ENCODE results near the gene RNF144B.
"Not testable (repeated sequence)": the region's sequence is repeated elsewhere in the genome, so short reads cannot be mapped to it uniquely, and the experiment has no call there.

The RNF144B gene

DNA sequence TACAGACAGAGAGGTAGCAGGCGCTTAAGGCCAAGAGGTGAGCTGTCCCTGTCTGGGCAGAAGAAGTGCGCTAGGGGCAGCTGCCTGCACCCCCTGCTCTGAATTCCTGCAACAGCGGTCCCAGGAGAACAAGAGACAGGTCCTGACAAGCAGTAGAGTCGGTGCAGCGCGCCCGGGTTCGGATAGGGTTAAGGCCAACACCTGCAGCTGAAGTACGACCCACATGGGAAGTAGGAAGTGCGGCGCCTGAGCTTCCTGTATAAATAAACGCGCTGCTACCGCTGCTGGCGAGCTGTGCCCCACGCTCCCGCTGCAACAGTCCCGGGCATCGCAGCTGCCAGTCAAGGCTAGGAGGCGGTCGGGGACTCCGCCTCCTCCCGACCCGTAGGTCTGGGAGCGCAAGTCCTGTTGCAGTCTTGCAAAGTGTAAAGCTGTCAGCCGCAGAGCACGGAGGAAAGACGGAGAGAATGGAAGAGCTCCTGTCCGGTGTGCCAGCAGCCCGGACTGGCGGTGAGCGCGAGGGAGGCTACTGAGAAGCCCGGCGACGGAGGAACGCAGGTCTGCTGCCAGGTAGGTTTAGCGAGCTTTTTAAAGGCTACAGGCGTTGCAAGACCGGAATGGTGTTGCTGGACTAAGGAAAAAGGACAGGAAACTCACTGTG lies at the start of gene RNF144B:
TSS of gene RNF144B (plus strand) at position 290 of the 661 bp plus-strand sequence. CDS start 12,185 bp downstream, outside the sequence.
- DNase-seq = peak; percentile 89
- in situ Hi-C loops (cut with HindIII; ENCODE audit: low pct_ligation_motif_present, low pct_unique_long_range_greater_than_20kb, low sequenced_read_pairs) = no loop called here

- no peak for DNase-seq
- in situ Hi-C loops (cut with HindIII; ENCODE audit: low pct_ligation_motif_present, low pct_unique_long_range_greater_than_20kb, low sequenced_read_pairs) = no loop called here
These were observed 47.6 kb upstream of the RNF144B start for GRCh38 chr6:18339599-18339998.

DNA sequence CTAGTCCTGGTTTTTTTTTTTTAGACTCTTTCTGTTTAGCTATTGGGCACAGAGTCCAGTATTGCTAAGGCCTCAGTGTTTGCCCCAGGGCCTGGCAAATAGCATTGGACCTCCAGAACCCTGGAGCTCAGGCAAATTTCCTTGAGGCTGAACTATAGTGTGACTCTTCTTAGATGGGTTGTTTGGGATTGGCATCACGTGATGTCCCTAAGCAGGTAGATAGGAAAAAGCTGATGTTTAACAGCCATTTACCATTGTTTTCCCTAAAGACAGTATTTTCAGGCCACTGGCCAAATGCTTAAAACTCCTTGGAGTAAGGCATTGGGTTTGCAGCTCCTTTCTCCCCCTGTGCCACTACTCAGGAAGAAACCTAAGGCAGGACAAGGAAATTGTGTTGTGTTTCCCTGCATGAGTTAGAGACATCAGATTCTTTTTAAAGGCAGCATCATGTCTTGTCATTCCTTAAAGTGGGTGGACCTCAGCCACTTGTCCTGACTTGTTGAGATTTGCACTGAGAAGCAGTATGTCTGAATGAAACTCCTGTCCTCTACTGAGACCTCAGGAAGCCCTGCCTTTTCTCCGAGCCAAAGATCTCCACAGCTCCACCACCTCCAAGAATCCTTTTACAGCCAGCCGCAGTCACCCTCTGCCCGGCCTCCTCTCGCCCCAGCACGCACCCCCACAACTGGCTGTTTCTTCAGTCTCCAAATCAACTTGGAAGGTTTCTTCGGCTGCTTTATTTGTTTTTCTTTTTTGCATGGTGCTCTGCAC lies 46.2 kb upstream of the RNF144B start:
- in situ Hi-C loops (cut with HindIII; ENCODE audit: low pct_ligation_motif_present, low pct_unique_long_range_greater_than_20kb, low sequenced_read_pairs) = no loop called here

GRCh38 chr6:18342223-18342622 lies 44.9 kb upstream of the RNF144B start:
- no peak for DNase-seq
- in situ Hi-C loops (cut with HindIII; ENCODE audit: low pct_ligation_motif_present, low pct_unique_long_range_greater_than_20kb, low sequenced_read_pairs) = no loop called here

More for the DNA sequence above, 46.2 kb upstream of the RNF144B start:
- no peak for DNase-seq

DNA sequence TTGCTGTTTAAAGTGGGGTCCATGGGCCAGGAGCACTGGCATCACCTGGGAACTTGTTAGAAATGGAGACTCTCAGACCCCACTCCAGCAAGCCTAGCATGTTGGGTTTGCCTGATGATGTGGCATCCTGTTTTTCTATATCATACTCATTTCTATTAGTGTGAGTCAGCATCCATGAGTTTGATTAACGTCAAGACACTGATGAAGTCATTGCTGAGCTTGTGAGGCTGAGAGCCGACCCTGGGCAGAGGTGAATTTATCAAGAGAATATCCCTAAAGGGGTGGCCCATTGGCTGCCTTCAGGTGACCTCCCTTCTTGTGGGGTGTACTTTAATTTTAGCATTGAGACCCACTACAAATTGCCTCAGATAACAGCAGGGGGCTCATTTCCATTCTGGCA lies 43.4 kb upstream of the RNF144B start:
- in situ Hi-C loops (cut with HindIII; ENCODE audit: low pct_ligation_motif_present, low pct_unique_long_range_greater_than_20kb, low sequenced_read_pairs) = no loop called here
- DNase-seq = no peak

DNA sequence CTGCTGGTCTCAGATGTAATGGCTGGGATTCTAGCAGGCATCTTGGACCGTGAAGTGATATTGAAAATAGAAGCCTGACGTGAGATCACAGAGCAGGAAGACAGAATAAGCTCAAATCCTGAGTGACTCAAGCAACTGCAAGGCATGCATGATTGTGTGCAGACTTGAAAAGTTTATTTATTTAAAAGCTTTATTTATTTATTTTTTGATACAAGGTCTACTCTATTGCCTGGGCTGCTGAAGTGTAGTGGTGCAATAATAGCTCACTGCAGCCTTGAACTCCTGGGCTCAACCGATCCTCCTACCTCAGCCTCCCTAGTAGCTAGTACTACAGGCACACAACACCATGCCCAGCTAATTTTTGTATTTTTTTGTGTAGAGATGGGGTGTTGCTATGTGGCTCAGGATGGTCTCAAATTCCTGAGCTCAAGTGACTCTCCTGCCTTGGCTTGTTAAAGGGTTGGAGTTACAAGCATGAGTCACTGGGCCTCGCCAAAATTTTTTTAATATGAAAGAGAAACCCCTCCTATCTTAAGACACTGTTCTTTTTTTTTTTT lies 40.1 kb upstream of the RNF144B start:
- in situ Hi-C loops (cut with HindIII; ENCODE audit: low pct_ligation_motif_present, low pct_unique_long_range_greater_than_20kb, low sequenced_read_pairs) = no loop called here
- DNase-seq = no peak

DNA sequence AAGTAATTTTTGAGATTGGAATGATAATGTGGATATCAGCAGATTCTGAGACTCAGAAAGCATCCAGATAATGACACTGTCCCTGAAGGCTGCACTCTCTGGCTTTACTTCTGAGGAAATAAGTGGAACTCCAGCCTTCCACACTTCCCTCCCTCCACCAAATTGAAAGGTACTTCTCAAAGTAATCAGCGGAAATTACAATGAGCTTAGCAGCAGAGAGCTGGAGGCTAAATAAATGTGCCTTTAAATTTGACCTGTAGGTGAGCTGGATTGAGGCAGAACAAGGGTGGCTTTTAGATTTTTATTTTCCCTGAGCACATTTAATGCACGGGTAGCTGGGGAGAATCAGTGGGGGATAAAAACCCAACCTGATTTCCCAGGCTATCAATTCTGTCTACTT lies 39.3 kb upstream of the RNF144B start:
- no peak for DNase-seq
- in situ Hi-C loops (cut with HindIII; ENCODE audit: low pct_ligation_motif_present, low pct_unique_long_range_greater_than_20kb, low sequenced_read_pairs) = no loop called here

GRCh38 chr6:18349386-18349785 lies 37.8 kb upstream of the RNF144B start:
- in situ Hi-C loops (cut with HindIII; ENCODE audit: low pct_ligation_motif_present, low pct_unique_long_range_greater_than_20kb, low sequenced_read_pairs) = no loop called here
- no peak for DNase-seq

- in situ Hi-C loops (cut with HindIII; ENCODE audit: low pct_ligation_motif_present, low pct_unique_long_range_greater_than_20kb, low sequenced_read_pairs) = no loop called here
- DNase-seq = peak; percentile 26
These were observed 36.9 kb upstream of the RNF144B start for GRCh38 chr6:18350271-18350670.

GRCh38 chr6:18350712-18351111 lies 36.4 kb upstream of the RNF144B start:
- no peak for DNase-seq
- in situ Hi-C loops (cut with HindIII; ENCODE audit: low pct_ligation_motif_present, low pct_unique_long_range_greater_than_20kb, low sequenced_read_pairs) = no loop called here

DNA sequence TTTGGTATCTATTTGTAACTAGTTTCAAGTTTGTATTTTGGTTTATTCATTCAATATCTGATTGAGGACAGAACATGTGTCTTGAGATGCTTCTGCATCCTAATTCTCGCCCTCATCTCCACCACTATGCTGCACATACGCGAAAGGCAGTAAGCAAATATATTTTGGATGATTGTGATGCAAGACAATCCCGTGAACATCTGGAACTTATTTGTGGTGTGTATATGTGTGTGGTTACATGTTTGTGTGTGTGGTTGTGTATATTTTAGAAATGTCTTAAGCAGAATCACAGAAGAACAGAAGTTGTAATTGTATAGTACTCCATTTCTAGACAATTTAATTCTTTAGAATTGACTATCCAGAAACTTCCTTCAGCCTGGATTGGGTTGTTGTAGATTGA lies 35.1 kb upstream of the RNF144B start:
- in situ Hi-C loops (cut with HindIII; ENCODE audit: low pct_ligation_motif_present, low pct_unique_long_range_greater_than_20kb, low sequenced_read_pairs) = no loop called here
- DNase-seq = no peak

DNA sequence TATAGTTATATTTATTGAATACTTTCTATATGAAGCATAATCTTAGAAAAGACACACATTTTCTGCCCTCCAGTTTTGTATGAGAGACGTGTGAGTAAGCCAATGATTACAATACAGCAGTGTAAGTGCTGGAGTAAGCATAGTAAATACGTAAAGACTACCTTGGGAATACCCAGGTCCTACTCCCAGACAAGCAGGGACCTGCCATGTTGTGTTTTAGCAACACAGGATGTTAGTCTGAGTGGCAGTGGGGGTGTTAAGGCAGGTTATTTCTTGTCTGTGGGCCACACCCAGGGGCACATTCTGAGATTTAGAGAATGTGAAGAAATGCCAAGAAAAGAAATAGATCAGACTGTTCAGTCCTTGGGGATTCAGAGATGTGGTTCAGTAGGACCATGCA lies 34.3 kb upstream of the RNF144B start:
- in situ Hi-C loops (cut with HindIII; ENCODE audit: low pct_ligation_motif_present, low pct_unique_long_range_greater_than_20kb, low sequenced_read_pairs) = no loop called here
- no peak for DNase-seq

- in situ Hi-C loops (cut with HindIII; ENCODE audit: low pct_ligation_motif_present, low pct_unique_long_range_greater_than_20kb, low sequenced_read_pairs) = no loop called here
- DNase-seq = no peak
These were observed 33.9 kb upstream of the RNF144B start for GRCh38 chr6:18353251-18353650.

DNA sequence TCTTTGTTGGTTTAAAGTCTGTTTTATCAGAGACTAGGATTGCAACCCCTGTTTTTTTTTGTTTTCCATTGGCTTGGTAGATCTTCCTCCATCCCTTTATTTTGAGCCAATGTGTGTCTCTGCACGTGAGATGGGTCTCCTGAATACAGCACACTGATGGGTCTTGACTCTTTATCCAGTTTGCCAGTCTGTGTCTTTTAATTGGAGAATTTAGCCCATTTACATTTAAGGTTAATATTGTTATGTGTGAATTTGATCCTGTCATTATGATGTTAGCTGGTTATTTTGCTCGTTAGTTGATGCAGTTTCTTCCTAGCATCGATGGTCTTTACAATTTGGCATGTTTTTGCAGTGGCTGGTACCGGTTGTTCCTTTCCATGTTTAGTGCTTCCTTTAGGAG lies 29.6 kb upstream of the RNF144B start:
- in situ Hi-C loops (cut with HindIII; ENCODE audit: low pct_ligation_motif_present, low pct_unique_long_range_greater_than_20kb, low sequenced_read_pairs); DNase-seq: not testable (repeated sequence)

DNA sequence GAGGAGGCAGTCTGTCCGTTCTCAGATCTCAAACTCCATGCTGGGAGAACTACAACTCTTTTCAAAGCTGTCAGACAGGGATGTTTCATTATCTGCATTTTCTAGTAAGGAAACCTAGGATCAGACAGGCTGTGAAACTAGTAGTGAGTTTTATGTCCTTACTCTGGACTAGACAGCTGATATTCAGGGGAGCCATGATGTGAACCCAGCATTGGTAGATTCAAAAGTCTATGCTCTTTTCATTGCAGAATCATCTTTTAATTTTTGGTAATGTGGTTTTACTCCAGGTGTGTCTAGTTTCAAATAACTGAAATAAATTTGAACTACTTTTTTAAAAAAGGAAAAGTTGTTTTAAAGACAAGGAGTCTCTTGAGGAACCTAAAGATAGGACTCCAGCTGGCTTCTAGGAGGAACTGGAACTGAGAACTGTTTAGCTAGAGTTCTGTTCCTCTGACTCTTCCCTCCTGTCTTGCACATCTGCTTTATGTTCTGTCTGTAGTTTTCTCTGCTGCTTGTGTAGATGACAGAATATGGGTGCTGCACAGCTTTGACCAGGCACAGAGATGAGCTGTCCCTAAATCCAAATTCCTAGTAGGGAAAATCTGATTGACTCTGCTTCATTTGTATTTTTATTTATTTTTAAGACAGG lies 27.8 kb upstream of the RNF144B start:
- in situ Hi-C loops (cut with HindIII; ENCODE audit: low pct_ligation_motif_present, low pct_unique_long_range_greater_than_20kb, low sequenced_read_pairs) = no loop called here
- DNase-seq = no peak

- in situ Hi-C loops (cut with HindIII; ENCODE audit: low pct_ligation_motif_present, low pct_unique_long_range_greater_than_20kb, low sequenced_read_pairs) = no loop called here
These were observed 27.0 kb upstream of the RNF144B start for GRCh38 chr6:18360188-18360587.

DNA sequence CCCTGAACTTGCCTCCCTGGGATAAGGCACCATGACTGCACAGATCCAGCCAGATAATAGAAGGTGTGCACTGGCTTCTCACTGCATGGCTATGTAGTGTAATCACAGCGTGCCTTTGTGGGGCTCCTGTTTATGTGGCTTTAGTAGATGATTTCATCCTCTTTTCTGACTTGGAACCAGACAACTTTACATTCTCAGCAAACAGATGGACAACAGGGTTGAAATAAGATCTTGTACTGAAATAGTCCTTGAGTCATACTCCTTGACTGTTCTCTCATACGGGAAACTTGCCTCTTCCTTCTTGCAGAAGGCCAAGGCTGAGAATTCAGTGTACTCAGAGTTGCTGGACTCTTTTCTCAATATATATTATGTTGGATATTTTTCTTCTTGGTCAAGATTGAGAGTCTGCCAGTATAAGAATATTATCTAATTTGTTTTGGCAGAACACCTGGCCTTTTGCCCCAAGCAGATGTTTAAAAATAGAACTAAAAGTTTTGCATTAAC lies 25.0 kb upstream of the RNF144B start:
- in situ Hi-C loops (cut with HindIII; ENCODE audit: low pct_ligation_motif_present, low pct_unique_long_range_greater_than_20kb, low sequenced_read_pairs) = no loop called here
- DNase-seq = no peak

More at GRCh38 chr6:18360188-18360587, 27.0 kb upstream of the RNF144B start:
- DNase-seq = no peak

DNA sequence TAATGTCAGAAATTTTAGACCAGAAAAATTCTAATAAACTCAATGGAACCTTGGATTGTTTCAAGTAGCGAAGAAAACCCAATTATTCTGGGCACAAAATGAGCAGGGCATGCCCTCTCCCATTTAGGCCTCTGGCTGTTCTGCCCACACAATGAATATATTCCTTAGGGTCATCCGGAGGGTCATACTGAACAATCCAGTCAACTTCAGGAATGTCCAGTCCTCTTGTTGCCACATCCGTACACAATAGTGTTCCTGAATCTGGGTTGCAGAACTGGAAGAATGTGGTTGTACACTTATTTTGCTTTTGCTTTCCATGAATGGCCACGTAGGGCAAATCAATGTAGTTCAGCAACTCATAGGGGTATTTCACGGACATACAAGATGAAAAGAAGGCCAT lies 23.4 kb upstream of the RNF144B start:
- DNase-seq = no peak
- in situ Hi-C loops (cut with HindIII; ENCODE audit: low pct_ligation_motif_present, low pct_unique_long_range_greater_than_20kb, low sequenced_read_pairs) = no loop called here

- in situ Hi-C loops (cut with HindIII; ENCODE audit: low pct_ligation_motif_present, low pct_unique_long_range_greater_than_20kb, low sequenced_read_pairs); DNase-seq: not testable (repeated sequence)
These were observed 22.6 kb upstream of the RNF144B start for GRCh38 chr6:18364561-18364960.

Data from ACHN (cell line).